H9 (cell line): ENCODE results near the gene CYSTM1. TPM values are rescaled to one million over a fixed set of nuclear protein-coding genes. Genes with fewer than 3 reads are reported as not detected.

Experiments used
- DNase-seq: peaks from one replicate; pipeline ENCODE4 v3.0.0-alpha.2; 2017
- H2AFZ ChIP-seq: one replicate; pipeline ENCODE4 v1.6.1; 2013; ENCODE audit warnings: mild to moderate bottlenecking, low read length, control low read depth, moderate library complexity
- H2AK5ac ChIP-seq: 2 replicates; pipeline ENCODE4 v1.6.1; 2013; ENCODE audit warnings: low read length, control low read depth, mixed read lengths; ENCODE audit not compliant: insufficient read length
- H2BK120ac ChIP-seq: one replicate; pipeline ENCODE4 v1.6.1; 2013; ENCODE audit warnings: low read depth, mild to moderate bottlenecking, low read length, control low read depth, inconsistent platforms; ENCODE audit not compliant: poor library complexity, severe bottlenecking
- H2BK12ac ChIP-seq: 2 replicates; pipeline ENCODE4 v1.6.1; 2013; ENCODE audit warnings: low read length, control low read depth, mixed read lengths, low read depth; ENCODE audit not compliant: insufficient read length
- H2BK15ac ChIP-seq: 2 replicates; pipeline ENCODE4 v1.6.1; 2013; ENCODE audit warnings: low read depth, low read length, control low read depth
- H2BK20ac ChIP-seq: one replicate; pipeline ENCODE4 v1.6.1; 2013; ENCODE audit warnings: low read depth, mild to moderate bottlenecking, low read length, control low read depth, inconsistent platforms; ENCODE audit not compliant: poor library complexity, severe bottlenecking
- H2BK5ac ChIP-seq: 2 replicates; pipeline ENCODE4 v1.6.1; 2013; ENCODE audit warnings: low read length, control low read depth, mixed read lengths; ENCODE audit not compliant: insufficient read length
- H3K14ac ChIP-seq: 2 replicates; pipeline ENCODE4 v1.6.1; 2013; ENCODE audit warnings: low read length, control low read depth; ENCODE audit not compliant: insufficient read depth
- H3K18ac ChIP-seq: 2 replicates; pipeline ENCODE4 v1.6.1; 2013; ENCODE audit warnings: low read depth, mild to moderate bottlenecking, mixed read lengths, low read length, control low read depth; ENCODE audit not compliant: insufficient read length
- H3K23ac ChIP-seq: 2 replicates; pipeline ENCODE4 v1.6.1; 2013; ENCODE audit warnings: low read length, control low read depth, mixed read lengths, low read depth; ENCODE audit not compliant: insufficient read length
- H3K23me2 ChIP-seq: 2 replicates; pipeline ENCODE4 v1.6.1; 2013; ENCODE audit warnings: low read depth, mild to moderate bottlenecking, mixed read lengths, low read length, control low read depth; ENCODE audit not compliant: insufficient read length, poor library complexity, severe bottlenecking
- H3K27ac ChIP-seq: 2 replicates; pipeline ENCODE4 v1.5.1; 2013; ENCODE audit warnings: low read length, control low read depth, mixed read lengths, low read depth; ENCODE audit not compliant: insufficient read length
- H3K27me3 ChIP-seq: 2 replicates; pipeline ENCODE4 v1.6.1; 2013; ENCODE audit warnings: low read length, control low read depth, inconsistent platforms; ENCODE audit not compliant: insufficient read depth
- H3K4ac ChIP-seq: 2 replicates; pipeline ENCODE4 v1.6.1; 2013; ENCODE audit warnings: low read depth, mild to moderate bottlenecking, control low read depth, inconsistent platforms, low read length, moderate library complexity
- H3K4me1 ChIP-seq: 2 replicates; pipeline ENCODE4 v1.6.1; 2013; ENCODE audit warnings: low read length, control low read depth, inconsistent platforms; ENCODE audit not compliant: insufficient read depth
- H3K4me2 ChIP-seq: 2 replicates; pipeline ENCODE4 v1.6.1; 2013; ENCODE audit warnings: low read length, control low read depth, mixed read lengths; ENCODE audit not compliant: insufficient read length, insufficient read depth
- H3K56ac ChIP-seq: 2 replicates; pipeline ENCODE4 v1.6.1; 2013; ENCODE audit warnings: low read depth, mild to moderate bottlenecking, mixed read lengths, low read length, control low read depth; ENCODE audit not compliant: insufficient read length
- H3K79me1 ChIP-seq: 2 replicates; pipeline ENCODE4 v1.6.1; 2013; ENCODE audit warnings: low read depth, mild to moderate bottlenecking, moderate library complexity, low read length, control low read depth, inconsistent platforms; ENCODE audit not compliant: insufficient read depth, poor library complexity, severe bottlenecking
- H3K79me2 ChIP-seq: 2 replicates; pipeline ENCODE4 v1.6.1; 2013; ENCODE audit warnings: low read length, control low read depth, inconsistent platforms; ENCODE audit not compliant: insufficient read depth
- H3K9ac ChIP-seq: 2 replicates; pipeline ENCODE4 v1.6.1; 2013; ENCODE audit warnings: low read length, control low read depth, mixed read lengths; ENCODE audit not compliant: insufficient read length; ENCODE audit errors: extremely low read depth
- H3K9me3 ChIP-seq: one replicate; pipeline ENCODE4 v1.6.1; 2013; ENCODE audit warnings: low read depth, low read length, inconsistent platforms; ENCODE audit not compliant: control insufficient read depth
- H3T11ph ChIP-seq: one replicate; pipeline ENCODE4 v1.6.1; 2013; ENCODE audit warnings: mild to moderate bottlenecking, low read length, control low read depth, inconsistent platforms
- H4K20me1 ChIP-seq: one replicate; pipeline ENCODE4 v1.6.1; 2013; ENCODE audit not compliant: control insufficient read depth, insufficient read length, insufficient read depth
- H4K5ac ChIP-seq: 2 replicates; pipeline ENCODE4 v1.6.1; 2013; ENCODE audit warnings: low read depth, mild to moderate bottlenecking, mixed read lengths, low read length, control low read depth; ENCODE audit not compliant: insufficient read length
- H4K8ac ChIP-seq: replicated peaks from 2 replicates; pipeline ENCODE4 v1.6.1; 2013; ENCODE audit warnings: low read length, control low read depth, mixed read lengths, low read depth; ENCODE audit not compliant: insufficient read length
- H4K91ac ChIP-seq: 2 replicates; pipeline ENCODE4 v1.6.1; 2013; ENCODE audit warnings: low read depth, mild to moderate bottlenecking, moderate library complexity, mixed read lengths, low read length, control low read depth; ENCODE audit not compliant: insufficient read length
- H3K27ac Mint-ChIP-seq, 3 experiments: 2 replicates in 2 of 3; 3 replicates in 1 of 3; pipeline ENCODE4 v1.8.0; 2020 to 2021; ENCODE audit warnings: mixed read lengths in 3 of 3, mild to moderate bottlenecking in 1 of 3, moderate library complexity in 1 of 3
- H3K27me3 Mint-ChIP-seq: 2 replicates; pipeline ENCODE4 v1.8.0; 2021; ENCODE audit warnings: low read depth, mild to moderate bottlenecking, moderate library complexity, mixed read lengths
- H3K36me3 Mint-ChIP-seq, 3 experiments: 2 replicates in 2 of 3; 3 replicates in 1 of 3; pipeline ENCODE4 v1.8.0; 2020 to 2021; ENCODE audit warnings: low read depth in 3 of 3, mixed read lengths in 3 of 3; ENCODE audit not compliant: insufficient read depth in 1 of 3
- H3K4me1 Mint-ChIP-seq, 2 experiments: 2 replicates each; pipeline ENCODE4 v1.8.0; 2020; ENCODE audit warnings: mixed read lengths in 2 of 2
- H3K4me3 Mint-ChIP-seq, 2 experiments: 2 replicates in 1 of 2; 3 replicates in 1 of 2; pipeline ENCODE4 v1.8.0; 2020 to 2021; ENCODE audit warnings: mild to moderate bottlenecking in 2 of 2, mixed read lengths in 2 of 2, moderate library complexity in 1 of 2
- H3K9me3 Mint-ChIP-seq, 2 experiments: 2 replicates in 1 of 2; 3 replicates in 1 of 2; pipeline ENCODE4 v1.8.0; 2020; ENCODE audit warnings: mild to moderate bottlenecking in 2 of 2, mixed read lengths in 2 of 2, moderate library complexity in 1 of 2
- CTCF ChIP-seq: fragments of 200-600 bp; sonication (generic); conservative IDR thresholded peaks from 3 replicates; pipeline ENCODE4 v1.8.0; 2021; ENCODE audit warnings: antibody characterized with exemption, mild to moderate bottlenecking
- WGBS: extraction: QIAGEN DNeasy Blood & Tissue Kit; methylation state at CpG from one replicate; pipeline ENCODE4 v1.1.7; 2013; ENCODE audit warnings: missing lambda C conversion rate, low lambda C conversion rate, mixed read lengths; ENCODE audit not compliant: insufficient read length; ENCODE audit errors: extremely low coverage; 5-methylcytosine and 5-hydroxymethylcytosine counted together
- total RNA-seq: library from RNA; stranded (reverse); gene quantifications from 2 replicates; pipeline ENCODE4 v1.2.1, GENCODE V29; 2021

Gene CYSTM1
- total RNA-seq, 1 experiment from 2014 or later, result 20.6 TPM

- H3K14ac ChIP-seq, result no peak overlapping the region
- no peaks in the 10 kb centered on the region for H3K79me2 ChIP-seq
- no peaks in the 10 kb centered on the region for H3K36me3 Mint-ChIP-seq
- no peak overlapping the region for H2BK12ac ChIP-seq
- no peak overlapping the region for H2BK20ac ChIP-seq
- no peak for DNase-seq
- H4K91ac ChIP-seq, result no peak overlapping the region
- no peak overlapping the region for H3K27ac ChIP-seq
- peaks cover 17% of the 10 kb centered on the region for H3K27me3 Mint-ChIP-seq
- H2BK120ac ChIP-seq, result no peak overlapping the region
- no peak overlapping the region for H2BK15ac ChIP-seq
- no peaks in the 10 kb centered on the region for H3K9me3 Mint-ChIP-seq
- no peak overlapping the region for H3K18ac ChIP-seq
- H2AK5ac ChIP-seq, result no peak overlapping the region
- H3K27ac Mint-ChIP-seq, result no peak overlapping the region
- WGBS, result no CpG with 5 or more reads among the region's 1 CpG
- H2BK5ac ChIP-seq, result no peak overlapping the region
- no peak overlapping the region for H2AFZ ChIP-seq
- H3K4ac ChIP-seq, result no peak overlapping the region
- H4K5ac ChIP-seq, result no peak overlapping the region
- H3K4me2 ChIP-seq, result no peak overlapping the region
- peaks cover 4 to 6% of the 10 kb centered on the region in 2 experiments for H3K4me1 Mint-ChIP-seq
- no peaks in the 10 kb centered on the region for H3K23me2 ChIP-seq
- peak; percentile 40; the same call in 2 of the 3 replicates for TF ChIP-seq CTCF
- H4K20me1 ChIP-seq, result no peaks in the 10 kb centered on the region
- H4K8ac ChIP-seq, result no peak overlapping the region
- H3K23ac ChIP-seq, result no peak overlapping the region
- no peak overlapping the region for H3K56ac ChIP-seq
- no peak overlapping the region for H3K9ac ChIP-seq
- no peak overlapping the region for H3T11ph ChIP-seq
- H3K4me3 Mint-ChIP-seq, result no peak overlapping the region
- H3K4me1 ChIP-seq, result no peaks in the 10 kb centered on the region; the same call in 1 of the 2 replicates
- no peaks in the 10 kb centered on the region for H3K9me3 ChIP-seq
- H3K27me3 ChIP-seq, result no peaks in the 10 kb centered on the region
- no peaks in the 10 kb centered on the region for H3K79me1 ChIP-seq
These were observed 5.6 kb upstream of the CYSTM1 start for GRCh38 chr5:140169410-140169809.
